HG02970 (cell line): Measurements from ENCODE around the gene PKD1L1.
"Not testable (repeated sequence)": the region's sequence is repeated elsewhere in the genome, so short reads cannot be mapped to it uniquely, and the experiment has no call there.

Source experiments
- ATAC-seq: cut with Tn5 transposase; IDR thresholded peaks from one replicate; pipeline ENCODE4 v1.9.1; 2021; ENCODE audit warnings: mild to moderate bottlenecking, moderate library complexity, moderate number of reproducible peaks; ENCODE audit not compliant: unreplicated experiment, low FRiP score

PKD1L1 gene

GRCh38 chr7:47775238-47775637, 173.0 kb downstream of the PKD1L1 start:
- ATAC-seq: no peak

GRCh38 chr7:47772492-47772891, 175.8 kb downstream of the PKD1L1 start:
- no peak for ATAC-seq

DNA sequence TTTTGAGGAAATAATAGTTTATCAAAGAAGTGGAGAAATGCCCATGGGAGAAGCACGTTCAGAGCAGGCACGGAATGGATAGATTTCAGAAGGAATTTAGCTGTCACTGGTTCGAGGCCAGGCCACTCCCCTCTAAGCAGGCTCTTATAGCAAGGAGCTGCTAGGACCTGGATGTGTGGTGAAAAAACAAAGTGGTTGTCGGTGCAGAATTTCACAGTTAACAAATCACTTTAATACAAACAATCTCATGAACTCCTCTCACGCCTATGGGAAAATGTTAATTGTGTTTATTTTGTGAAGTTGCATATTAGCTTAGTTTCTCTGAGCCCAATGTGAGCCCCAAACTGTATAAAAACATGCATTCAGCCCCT, 176.3 kb downstream of the PKD1L1 start:
- no peak for ATAC-seq

- no peak for ATAC-seq
Measured at GRCh38 chr7:47771336-47771989, 176.8 kb downstream of the PKD1L1 start.

DNA sequence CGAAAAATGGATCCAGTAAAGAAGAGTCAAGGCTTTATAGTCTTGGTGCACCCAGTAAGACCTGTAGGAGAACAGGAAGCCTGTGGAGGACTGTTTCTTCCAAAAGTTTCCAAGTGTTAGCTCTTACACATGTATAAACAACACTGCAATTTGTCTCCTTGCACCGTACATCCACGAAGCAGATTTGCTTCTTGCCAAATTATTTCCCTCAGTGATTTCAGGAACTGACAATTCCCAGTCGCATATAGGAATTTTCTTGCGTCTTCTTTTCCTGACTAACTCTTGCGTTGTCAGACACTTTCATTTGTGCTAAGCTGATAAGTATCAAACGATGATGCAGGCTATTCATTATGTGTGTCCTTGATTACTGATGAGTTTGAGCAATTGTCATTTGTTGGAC, 182.1 kb downstream of the PKD1L1 start:
- no peak for ATAC-seq

DNA sequence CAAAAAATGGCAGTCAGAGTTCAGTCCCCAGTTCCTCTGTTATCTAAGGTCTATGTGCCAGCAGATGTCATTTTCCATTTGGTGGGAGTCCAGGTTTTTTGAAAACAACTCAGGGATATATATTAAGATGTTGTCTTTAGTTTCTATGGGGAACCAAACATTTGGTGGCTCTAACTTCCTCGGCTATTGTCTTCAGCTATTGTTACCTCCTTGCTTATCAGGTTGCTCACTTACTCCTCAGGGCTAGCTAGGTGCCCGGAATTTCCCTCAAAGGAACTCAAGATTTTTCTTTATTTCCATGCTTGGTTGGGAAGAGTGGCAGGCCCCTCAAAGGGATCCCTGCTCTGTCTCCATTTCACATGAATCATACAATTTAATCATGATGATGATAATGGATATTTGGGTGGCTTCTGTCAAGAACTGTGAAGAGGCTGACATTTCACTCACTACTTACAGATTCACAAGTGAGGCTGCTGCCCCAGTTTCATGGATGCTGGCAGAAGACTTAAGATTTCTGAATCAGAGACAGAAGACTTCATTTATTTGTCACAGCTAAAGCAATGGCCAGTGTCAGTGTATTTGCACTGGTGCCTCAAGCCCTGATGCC, 182.8 kb downstream of the PKD1L1 start:
- ATAC-seq: no peak

DNA sequence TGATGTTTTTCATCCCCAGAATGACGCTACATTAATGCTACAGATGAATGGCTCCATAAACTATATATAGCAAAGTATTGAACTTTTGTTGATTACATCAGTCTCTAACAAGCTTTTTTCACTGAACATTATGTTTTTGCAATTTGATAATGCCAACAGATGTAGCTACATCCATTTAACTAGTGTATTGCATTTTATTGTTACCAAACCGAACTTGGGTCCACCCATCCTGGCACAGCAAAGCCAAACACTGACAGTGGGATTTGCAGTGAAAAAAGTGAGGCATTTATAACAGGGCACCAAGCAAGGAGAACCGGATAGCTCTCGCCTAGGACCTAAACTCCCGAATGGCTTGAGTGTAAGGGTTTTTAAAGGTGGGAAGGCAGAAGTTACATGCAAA, 183.5 kb downstream of the PKD1L1 start:
- ATAC-seq: no peak

DNA sequence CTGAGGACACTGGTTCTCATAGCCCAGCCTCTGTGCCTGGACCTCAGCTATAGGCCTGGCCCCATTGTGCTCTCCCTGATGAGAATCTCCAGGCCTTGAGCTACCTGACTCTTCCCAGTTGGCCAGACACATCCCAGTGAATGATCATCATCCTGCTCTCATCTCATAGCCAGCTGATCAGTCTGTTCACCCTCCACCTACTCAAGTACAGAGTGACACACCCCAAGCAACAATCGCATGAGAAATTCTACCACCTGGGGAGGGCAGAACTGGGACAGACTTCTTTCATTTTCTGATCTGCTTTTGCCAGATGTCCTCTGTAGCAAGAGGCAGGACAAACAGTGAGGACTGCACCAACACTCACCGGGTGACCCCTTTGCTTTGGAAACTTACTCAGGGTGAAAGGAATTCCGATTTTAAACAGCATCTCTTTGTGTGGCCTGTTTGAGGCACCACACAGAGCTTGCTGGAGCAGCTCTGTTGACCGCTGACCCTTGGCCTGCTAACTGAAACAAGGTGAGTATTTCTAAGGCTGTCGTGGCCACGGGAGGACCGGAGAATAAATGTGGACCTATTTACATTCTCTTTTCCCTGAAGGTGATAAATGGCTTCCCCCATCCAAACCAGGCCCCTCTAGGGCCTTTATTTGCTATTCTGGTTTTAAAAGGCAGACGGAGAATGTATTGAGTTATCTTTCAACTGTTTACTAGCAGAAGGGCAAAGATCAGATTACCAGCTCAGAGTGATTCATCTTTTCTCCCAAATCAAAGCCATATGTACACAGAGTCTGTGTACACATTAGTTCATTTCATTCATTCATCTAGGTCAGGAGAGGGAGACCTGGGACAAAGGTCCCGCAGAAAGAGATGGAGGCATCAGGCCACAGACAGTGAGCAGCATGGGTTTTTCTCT, 184.9 kb downstream of the PKD1L1 start:
- ATAC-seq: no peak

DNA sequence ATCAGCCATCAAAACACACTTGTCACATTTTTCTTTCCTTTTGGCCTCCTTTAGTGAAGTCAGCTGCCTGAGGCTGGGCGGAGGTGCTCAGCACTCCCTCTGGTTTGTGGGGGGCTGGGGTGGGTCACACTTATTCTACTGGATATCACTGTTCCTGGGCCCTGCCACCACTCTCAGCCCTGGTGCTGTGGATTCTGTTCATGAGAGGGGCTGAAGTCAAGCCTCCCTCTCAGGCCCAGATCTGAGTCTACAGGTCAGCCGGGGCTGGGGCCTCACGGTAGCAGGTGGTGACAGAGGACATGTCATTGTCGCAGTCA, 185.6 kb downstream of the PKD1L1 start:
- no peak for ATAC-seq

DNA sequence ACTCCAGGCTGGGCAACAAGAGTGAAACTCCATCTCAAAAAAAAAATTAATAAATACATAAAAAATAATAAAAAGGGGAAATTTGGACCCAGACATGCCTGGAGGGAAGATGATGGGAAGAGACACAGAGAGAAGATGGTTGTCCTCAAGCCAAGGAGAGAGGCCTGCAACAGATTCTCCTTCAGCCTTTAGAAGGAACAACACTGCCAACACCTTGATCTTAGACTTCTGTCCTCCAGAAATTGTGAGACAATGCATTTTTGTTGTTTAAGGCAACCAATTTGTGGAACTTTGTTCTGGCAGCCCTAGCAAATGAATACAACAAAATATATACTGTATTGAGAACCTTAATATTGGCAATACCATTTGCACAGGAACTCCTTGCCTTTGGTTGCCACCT, 186.1 kb downstream of the PKD1L1 start:
- ATAC-seq: no peak

DNA sequence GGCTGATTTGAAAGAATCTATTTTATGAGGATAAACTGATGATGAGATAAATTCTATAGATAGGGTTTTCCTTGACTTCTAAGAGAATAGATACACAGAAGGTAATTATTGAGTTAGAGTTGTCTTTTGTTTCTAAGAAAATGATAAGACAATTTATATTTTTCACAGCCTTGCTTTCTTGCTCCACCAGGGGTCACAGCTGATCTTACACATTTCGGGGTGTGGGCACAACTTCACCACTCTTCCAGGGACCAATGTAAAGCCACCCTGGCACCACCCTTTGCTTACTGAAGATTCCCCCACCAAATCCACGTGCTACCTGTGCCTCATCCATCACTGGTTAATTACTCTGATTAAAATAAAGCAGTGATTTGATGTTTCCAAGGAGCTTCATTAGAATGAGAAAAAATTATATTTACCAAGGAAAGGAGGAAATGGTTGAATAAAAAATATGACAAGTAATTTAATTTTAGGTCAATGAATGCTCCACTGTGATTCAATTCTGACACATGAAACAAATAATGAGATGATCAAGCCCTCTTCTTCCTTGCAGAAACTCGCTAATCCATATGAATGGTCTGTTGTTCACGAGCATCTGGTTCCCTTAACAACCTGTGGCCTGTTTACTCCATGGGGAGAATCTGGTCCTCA, 189.1 kb downstream of the PKD1L1 start:
- ATAC-seq: no peak

DNA sequence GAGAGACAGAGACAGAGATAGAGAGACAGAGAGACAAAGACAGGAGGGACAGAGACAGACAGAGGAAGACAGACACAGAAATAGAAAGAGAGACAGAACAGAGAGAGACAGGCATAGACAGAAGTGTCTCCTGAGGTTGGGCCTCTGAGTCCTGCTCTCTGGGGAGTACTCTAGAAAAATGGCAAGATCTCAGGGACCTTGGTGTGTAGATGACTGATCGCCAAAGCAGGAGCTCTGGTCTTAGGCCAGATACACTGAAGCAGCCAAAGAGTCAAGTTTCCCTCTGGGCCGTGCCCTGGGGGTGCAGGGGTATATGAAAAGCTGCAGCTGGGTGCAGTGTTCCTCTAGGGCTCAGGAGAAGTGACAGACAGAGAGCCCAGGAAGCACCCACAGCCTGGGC, 189.7 kb downstream of the PKD1L1 start:
- no peak for ATAC-seq

GRCh38 chr7:47757921-47758411, 190.3 kb downstream of the PKD1L1 start:
- ATAC-seq: no peak

GRCh38 chr7:47756636-47757035, 191.6 kb downstream of the PKD1L1 start:
- no peak for ATAC-seq

DNA sequence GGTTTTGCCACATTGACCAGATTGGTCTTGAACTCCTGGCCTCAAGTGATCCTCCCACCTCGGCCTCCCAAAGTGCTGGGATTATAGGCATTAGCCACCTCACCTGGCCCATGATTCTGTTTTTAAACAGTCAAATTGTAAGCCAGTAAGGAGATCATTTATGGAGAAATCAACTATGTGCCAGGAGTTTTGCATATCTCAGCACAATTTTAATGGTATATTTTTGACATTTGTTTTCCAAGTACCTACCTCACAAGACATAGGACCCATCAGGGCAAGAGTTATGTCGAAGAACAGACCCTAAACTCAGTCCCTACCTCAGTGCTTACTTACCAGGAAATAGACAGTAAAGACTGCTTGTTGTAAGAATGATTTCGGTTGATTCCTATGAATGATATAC, 193.0 kb downstream of the PKD1L1 start:
- no peak for ATAC-seq

DNA sequence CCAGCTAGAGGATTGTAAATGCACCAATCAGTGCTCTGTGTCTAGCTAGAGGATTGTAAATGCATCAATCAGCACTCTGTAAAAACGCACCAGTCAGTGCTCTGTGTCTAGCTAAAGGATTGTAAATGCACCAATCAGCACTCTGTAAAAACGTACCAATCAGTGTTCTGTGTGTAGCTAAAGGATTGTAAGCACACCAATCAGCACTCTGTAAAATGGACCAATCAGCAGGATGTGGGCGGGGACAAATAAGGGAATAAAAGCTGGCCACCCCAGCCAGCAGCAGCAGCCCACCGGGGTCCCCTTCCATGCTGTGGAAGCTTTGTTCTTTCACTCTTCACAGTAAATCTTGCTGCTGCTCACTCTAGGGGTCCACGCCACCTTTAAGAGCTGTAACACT, 196.5 kb downstream of the PKD1L1 start:
- ATAC-seq: not testable (repeated sequence)

DNA sequence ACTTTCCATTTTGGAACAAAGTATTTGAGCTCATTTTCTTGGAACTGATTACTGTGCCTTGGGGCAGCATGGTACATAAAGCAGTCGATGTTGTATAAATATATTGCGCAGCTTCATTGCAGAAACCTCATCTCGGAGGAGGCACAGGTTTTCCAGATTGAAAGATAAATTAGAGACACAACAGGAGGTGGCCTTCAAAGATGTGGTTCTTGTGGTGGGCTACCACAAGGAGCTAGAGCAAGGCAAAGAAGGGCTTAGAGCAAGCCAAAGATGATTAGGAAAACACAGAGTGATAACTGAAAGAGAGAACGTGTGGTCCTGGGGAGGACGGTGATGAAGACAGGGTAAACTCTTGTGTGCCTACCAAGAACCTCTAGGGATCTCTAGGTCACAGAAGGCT, 197.2 kb downstream of the PKD1L1 start:
- no peak for ATAC-seq

GRCh38 chr7:47748041-47748440, 200.2 kb downstream of the PKD1L1 start:
- no peak for ATAC-seq

- no peak for ATAC-seq
Measured at GRCh38 chr7:47747160-47747559, 201.1 kb downstream of the PKD1L1 start.

- no peak for ATAC-seq
Measured at GRCh38 chr7:47746468-47746867, 201.8 kb downstream of the PKD1L1 start.

DNA sequence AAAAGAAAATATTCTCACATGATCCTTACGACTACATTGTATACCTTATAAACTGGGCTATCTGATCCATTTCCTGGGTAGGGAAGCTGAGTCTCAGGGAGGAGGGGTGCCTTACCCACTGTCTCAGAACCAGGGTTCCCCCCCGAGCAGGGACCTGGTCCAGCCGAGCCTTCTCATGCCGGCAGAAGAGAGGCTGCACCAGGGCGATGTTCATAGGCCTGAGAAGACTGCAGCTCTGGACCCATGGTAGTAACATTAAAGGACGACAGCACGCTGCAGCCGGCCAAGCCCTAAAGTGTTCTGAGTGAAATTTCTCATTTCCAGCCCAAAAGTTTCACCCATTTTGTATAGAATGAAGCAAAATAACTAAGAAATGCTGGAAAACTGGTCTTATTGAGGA, 203.4 kb downstream of the PKD1L1 start:
- no peak for ATAC-seq
